ENCODE results near the gene SIGLECL1. TPM values are rescaled to one million over a fixed set of nuclear protein-coding genes. Genes with fewer than 3 reads are reported as not detected.

Gene SIGLECL1
- not detected in 3 replicates for total RNA-seq

DNA sequence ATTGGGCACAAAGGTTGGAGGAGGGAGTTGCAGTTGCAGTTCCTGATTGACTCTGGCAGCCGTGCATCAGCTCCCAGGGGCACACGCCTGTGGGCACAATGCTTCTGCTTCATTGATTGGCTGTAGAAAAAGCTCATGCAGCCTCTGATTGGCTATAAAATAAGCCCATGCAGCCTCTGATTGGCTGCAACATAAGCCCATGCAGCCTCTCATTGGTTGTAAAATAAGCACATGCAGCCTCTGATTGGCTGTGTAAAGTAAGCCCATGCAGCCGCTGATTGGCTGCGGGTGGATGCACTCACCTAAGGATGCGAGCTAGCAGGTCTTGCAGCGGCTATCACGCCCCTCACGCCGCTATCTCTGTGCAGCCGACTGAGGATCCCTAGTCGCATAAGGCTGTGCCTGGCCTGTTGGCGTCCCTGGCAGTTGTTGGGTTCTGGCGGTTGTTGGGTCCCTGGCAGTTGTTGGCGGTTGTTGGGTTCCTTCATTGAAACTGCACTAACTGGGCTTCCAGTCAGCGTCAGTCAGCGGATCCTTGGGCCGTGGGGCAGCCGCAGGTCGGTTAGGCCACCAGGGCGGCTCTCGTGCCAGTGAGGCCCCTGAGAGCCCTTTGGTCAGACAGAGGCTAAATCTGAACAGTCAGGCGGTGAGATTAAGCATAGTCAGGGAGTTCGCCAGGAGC lies at the start of gene SIGLECL1:
Gene SIGLECL1 (plus strand): TSS at position 295 of the 682 bp plus-strand sequence. CDS start 12,993 bp downstream, outside the sequence.
- Mint-ChIP-seq H3K9me3 (no peaks in the 10 kb centered on the region), H3K27me3 (ENCODE audit: low read depth) (peaks cover 1% of the 10 kb centered on the region), H3K36me3 (no peaks in the 10 kb centered on the region), H3K4me1 (no peaks in the 10 kb centered on the region), H3K4me3 (no peak within 1 kb of the TSS), H3K27ac (no peak within 1 kb of the TSS)
- no peak for DNase-seq (ENCODE audit: low spot score in 2 of 2, unreplicated experiment in 2 of 2)
- TF ChIP-seq, protein P1, sequence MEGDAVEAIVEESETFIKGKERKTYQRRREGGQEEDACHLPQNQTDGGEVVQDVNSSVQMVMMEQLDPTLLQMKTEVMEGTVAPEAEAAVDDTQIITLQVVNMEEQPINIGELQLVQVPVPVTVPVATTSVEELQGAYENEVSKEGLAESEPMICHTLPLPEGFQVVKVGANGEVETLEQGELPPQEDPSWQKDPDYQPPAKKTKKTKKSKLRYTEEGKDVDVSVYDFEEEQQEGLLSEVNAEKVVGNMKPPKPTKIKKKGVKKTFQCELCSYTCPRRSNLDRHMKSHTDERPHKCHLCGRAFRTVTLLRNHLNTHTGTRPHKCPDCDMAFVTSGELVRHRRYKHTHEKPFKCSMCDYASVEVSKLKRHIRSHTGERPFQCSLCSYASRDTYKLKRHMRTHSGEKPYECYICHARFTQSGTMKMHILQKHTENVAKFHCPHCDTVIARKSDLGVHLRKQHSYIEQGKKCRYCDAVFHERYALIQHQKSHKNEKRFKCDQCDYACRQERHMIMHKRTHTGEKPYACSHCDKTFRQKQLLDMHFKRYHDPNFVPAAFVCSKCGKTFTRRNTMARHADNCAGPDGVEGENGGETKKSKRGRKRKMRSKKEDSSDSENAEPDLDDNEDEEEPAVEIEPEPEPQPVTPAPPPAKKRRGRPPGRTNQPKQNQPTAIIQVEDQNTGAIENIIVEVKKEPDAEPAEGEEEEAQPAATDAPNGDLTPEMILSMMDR (IDR thresholded peaks at IDR 0.05; ENCODE audit: unreplicated experiment) = no peak

DNA sequence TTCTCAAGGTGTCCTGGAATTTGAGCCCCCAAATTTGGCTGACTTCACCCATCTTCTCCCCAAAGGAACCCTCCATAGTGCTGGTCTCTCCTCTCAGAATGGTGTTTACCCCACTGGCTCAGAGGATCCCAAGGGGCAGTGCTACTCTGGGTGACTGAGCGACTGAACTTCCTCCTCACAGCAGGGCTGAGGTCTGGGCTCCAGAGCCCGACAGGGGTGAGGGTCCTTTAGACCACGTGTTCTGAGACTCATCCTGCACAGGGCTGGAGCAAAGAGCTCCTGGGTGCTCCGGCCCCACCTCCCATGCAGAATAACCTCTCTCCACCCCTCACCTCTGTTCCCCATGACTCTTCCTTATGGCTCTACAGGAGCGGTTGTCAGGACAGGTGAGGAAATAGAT lies 49.2 kb upstream of the SIGLECL1 start:
- Mint-ChIP-seq H3K4me3 (no peak overlapping the region), H3K36me3 (no peaks in the 10 kb centered on the region), H3K27ac (no peak overlapping the region), H3K4me1 (no peaks in the 10 kb centered on the region), H3K27me3 (ENCODE audit: low read depth) (peaks cover 39% of the 10 kb centered on the region), H3K9me3 (no peaks in the 10 kb centered on the region)
- no peak for DNase-seq (ENCODE audit: low spot score in 2 of 2, unreplicated experiment in 2 of 2)
- TF ChIP-seq, protein P1 (IDR thresholded peaks at IDR 0.05; ENCODE audit: unreplicated experiment) = no peak

DNA sequence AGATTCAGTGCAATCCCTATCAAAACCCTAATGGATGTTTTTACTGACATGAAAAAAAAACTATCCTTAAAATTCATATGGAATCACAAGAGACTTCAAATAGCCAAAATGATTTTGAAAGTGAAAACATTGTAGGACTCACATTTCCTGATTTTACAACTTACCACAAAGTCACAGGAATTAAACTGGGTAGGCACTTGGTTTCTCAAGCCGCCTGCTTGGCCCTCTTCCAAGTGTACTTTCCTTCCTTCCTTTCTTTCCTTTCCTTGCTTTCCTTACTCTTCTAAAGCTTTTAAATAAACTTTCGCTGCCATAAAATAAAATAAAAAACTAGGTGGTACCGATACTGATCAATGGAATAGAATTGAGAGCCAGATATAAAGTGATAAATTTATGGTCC lies 47.0 kb upstream of the SIGLECL1 start:
- Mint-ChIP-seq H3K4me3 (no peak overlapping the region), H3K36me3 (no peaks in the 10 kb centered on the region), H3K27ac (no peak overlapping the region), H3K27me3 (ENCODE audit: low read depth) (peaks cover 39% of the 10 kb centered on the region), H3K4me1 (no peaks in the 10 kb centered on the region), H3K9me3 (no peaks in the 10 kb centered on the region)
- TF ChIP-seq, protein P1 (IDR thresholded peaks at IDR 0.05; ENCODE audit: unreplicated experiment) = no peak
- DNase-seq (ENCODE audit: low spot score in 2 of 2, unreplicated experiment in 2 of 2) = no peak

DNA sequence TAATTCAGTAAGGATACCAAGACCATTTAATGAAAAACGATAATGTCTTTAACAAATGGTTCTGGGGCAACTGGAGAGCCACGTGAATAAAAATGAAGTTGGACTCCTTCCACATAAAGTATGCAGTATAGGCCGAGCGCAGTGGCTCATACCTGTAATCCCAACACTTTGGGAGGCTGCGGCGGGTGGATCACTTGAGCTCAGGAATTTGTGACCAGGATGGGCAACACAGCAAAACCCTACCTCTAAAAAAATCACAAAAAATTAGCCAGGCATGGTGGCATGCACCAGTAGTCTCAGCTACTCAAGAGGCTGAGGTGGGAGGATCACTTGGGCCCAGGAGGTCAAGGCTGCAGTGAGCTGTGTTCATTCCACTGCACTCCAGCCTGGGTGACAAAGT lies 46.6 kb upstream of the SIGLECL1 start:
- no peaks in the 10 kb centered on the region for H3K36me3 Mint-ChIP-seq
- no peak for DNase-seq (ENCODE audit: low spot score in 2 of 2, unreplicated experiment in 2 of 2)
- peaks cover 39% of the 10 kb centered on the region for H3K27me3 Mint-ChIP-seq (ENCODE audit: low read depth)
- TF ChIP-seq, protein P1 (IDR thresholded peaks at IDR 0.05; ENCODE audit: unreplicated experiment) = no peak
- no peak overlapping the region for H3K4me3 Mint-ChIP-seq
- no peaks in the 10 kb centered on the region for H3K4me1 Mint-ChIP-seq
- H3K27ac Mint-ChIP-seq = no peak overlapping the region
- H3K9me3 Mint-ChIP-seq = no peaks in the 10 kb centered on the region

DNA sequence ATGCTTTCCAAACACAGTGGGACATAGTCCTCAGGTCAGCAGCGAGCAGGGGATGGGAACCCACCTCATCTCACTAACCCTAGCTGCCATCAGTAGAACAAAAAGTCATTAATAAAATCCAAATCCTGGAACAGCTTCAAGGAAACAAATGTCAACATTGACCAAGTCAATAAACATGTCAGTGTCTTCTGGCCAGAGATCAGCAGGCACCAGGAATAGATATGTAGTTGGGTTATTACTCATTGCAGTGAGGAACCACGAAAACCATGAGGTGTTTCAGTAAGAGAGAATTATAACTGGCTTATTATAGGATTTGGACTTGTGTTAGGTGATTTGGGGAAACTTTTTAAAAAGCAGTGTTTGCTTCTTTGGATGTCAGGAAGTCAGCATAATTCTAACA lies 43.1 kb upstream of the SIGLECL1 start:
- Mint-ChIP-seq H3K27ac (no peak overlapping the region), H3K36me3 (no peaks in the 10 kb centered on the region), H3K4me1 (no peaks in the 10 kb centered on the region), H3K4me3 (no peak overlapping the region), H3K27me3 (ENCODE audit: low read depth) (peaks cover 15% of the 10 kb centered on the region), H3K9me3 (no peaks in the 10 kb centered on the region)
- no peak for DNase-seq (ENCODE audit: low spot score in 2 of 2, unreplicated experiment in 2 of 2)
- TF ChIP-seq, protein P1 (IDR thresholded peaks at IDR 0.05; ENCODE audit: unreplicated experiment) = no peak

All from mesothelial cell of epicardium (in vitro differentiated cells).